HepG2 (cell line): Measurements from ENCODE around the gene DHRS1. TPM values are rescaled to one million over a fixed set of nuclear protein-coding genes. Genes with fewer than 3 reads are reported as not detected.
A peak's percentile ranks its signal among the peaks of the same experiment; 100 is the strongest.

Source experiments
- CCAR2 ChIP-seq: fragments of 200-400 bp; formaldehyde crosslinking; optimal IDR thresholded peaks from 2 replicates; pipeline ENCODE3; 2018; ENCODE audit warnings: low read depth, mild to moderate bottlenecking, low read length, moderate library complexity
- CENPBD1 ChIP-seq: sonication (generic); formaldehyde crosslinking; IDR thresholded peaks from 2 replicates; pipeline ENCODE4 v1.8.0; 2022; ENCODE audit warnings: missing genetic modification reagents, low read depth, mild to moderate bottlenecking, borderline replicate concordance
- HNRNPH1 ChIP-seq: fragments of 200-400 bp; formaldehyde crosslinking; optimal IDR thresholded peaks from 2 replicates; pipeline ENCODE3; 2017; ENCODE audit warnings: mild to moderate bottlenecking, low read depth, low read length
- ZMAT5 ChIP-seq: sonication (generic); formaldehyde crosslinking; IDR thresholded peaks from 2 replicates; pipeline ENCODE4 v1.5.0; 2020; ENCODE audit warnings: mild to moderate bottlenecking, low read depth, missing genetic modification reagents, borderline replicate concordance
- ZNF143 ChIP-seq: sonication (generic); formaldehyde crosslinking; IDR thresholded peaks from 2 replicates; pipeline ENCODE4 v1.4.0; 2020; ENCODE audit warnings: missing genetic modification reagents
- ZNF432 ChIP-seq: sonication (generic); formaldehyde crosslinking; IDR thresholded peaks from 2 replicates; pipeline ENCODE4 v1.5.0; 2020; ENCODE audit warnings: missing genetic modification reagents, mild to moderate bottlenecking, borderline replicate concordance
- ZNF501 ChIP-seq: sonication (generic); formaldehyde crosslinking; IDR thresholded peaks from 2 replicates; pipeline ENCODE4 v1.5.1; 2020; ENCODE audit warnings: mild to moderate bottlenecking, moderate library complexity, missing genetic modification reagents
- ZNF530 ChIP-seq: sonication (generic); formaldehyde crosslinking; IDR thresholded peaks from 2 replicates; pipeline ENCODE4 v1.5.0; 2020; ENCODE audit warnings: low read depth, mild to moderate bottlenecking, missing genetic modification reagents
- ZNF549 ChIP-seq: sonication (generic); formaldehyde crosslinking; IDR thresholded peaks from 2 replicates; pipeline ENCODE4 v1.5.0; 2020; ENCODE audit warnings: missing genetic modification reagents
- polyA plus RNA-seq, 8 experiments: library from polyadenylated mRNA; depleted of rRNA in 3 of 8; stranded (reverse) in 7 of 8; unstranded in 1 of 8; fragments of >200 nt; fragmentation: Illumina TruSeq in 4 of 8; extraction: Trizol in 4 of 8; gene quantifications; 2 replicates each; pipeline versions ENCODE4 v1.2.1 to v1.2.3, GENCODE V29; 2011 to 2016; ENCODE audit warnings: low read depth in 4 of 8, missing spikeins in 1 of 8, mixed read lengths in 1 of 8; ENCODE audit not compliant: insufficient read depth in 1 of 8
- total RNA-seq, 5 experiments: library from RNA; depleted of rRNA; stranded (reverse); fragments of >200 nt; fragmentation: Illumina TruSeq; extraction: Trizol; gene quantifications; 2 replicates each; pipeline ENCODE4 v1.2.3, GENCODE V29; 2016; ENCODE audit warnings: low read depth in 1 of 5
- TF ChIP-seq, protein P1 (sequence below): sonication (generic); formaldehyde crosslinking; IDR thresholded peaks from 2 replicates; pipeline ENCODE4 v1.4.0; 2020; ENCODE audit warnings: missing genetic modification reagents
- TF ChIP-seq, protein P2 (sequence below): sonication (generic); formaldehyde crosslinking; IDR thresholded peaks from 2 replicates; pipeline ENCODE4 v1.4.0; 2020; ENCODE audit warnings: missing genetic modification reagents, borderline replicate concordance

The DHRS1 gene
- total and polyA plus RNA-seq, 2 of the 13 experiments (the other 11 are each of a cell fraction or from before 2014, with no cell fraction given): 49.8 to 60.8 TPM

DNA sequence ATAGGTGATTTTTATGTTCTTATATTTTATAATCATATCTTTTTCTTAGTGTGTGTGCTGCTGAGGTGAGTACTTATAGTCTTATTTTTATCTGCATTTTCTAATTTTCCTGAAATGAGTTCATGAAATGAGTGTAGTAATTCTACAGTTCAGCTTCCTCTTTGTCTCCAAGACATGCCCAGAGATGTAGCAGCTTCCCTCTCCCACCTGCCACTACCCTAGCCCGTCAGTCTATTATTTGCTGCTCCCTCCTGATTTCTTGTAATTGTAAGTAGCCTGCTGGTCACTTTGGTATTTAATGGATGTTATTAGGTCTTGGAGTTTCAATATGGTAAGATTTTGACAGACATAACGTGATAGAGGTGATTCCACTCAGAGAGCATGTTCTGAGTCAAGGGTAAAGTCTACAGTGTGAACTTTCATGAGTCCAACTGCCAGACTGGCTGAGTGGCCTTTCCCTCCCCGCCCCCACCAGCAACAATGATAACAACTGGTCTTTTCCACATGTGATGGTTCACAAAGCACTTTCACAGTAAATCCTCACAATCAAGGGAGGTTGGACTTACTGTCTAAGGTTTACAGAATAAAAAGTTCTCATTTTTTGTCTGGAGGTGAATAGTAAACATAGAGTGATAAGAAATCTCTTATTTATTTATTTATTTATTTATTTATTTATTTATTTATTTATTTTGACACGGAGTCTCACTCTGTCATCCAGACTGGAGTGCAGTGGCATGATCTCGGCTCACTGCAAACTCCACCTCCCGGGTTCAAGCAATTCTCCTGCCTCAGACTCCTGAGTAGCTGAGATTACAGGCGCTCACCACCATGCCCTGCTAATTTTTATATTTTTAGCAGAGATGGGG lies 44.4 kb upstream of the DHRS1 start (continued):
- TF ChIP-seq, protein P1, sequence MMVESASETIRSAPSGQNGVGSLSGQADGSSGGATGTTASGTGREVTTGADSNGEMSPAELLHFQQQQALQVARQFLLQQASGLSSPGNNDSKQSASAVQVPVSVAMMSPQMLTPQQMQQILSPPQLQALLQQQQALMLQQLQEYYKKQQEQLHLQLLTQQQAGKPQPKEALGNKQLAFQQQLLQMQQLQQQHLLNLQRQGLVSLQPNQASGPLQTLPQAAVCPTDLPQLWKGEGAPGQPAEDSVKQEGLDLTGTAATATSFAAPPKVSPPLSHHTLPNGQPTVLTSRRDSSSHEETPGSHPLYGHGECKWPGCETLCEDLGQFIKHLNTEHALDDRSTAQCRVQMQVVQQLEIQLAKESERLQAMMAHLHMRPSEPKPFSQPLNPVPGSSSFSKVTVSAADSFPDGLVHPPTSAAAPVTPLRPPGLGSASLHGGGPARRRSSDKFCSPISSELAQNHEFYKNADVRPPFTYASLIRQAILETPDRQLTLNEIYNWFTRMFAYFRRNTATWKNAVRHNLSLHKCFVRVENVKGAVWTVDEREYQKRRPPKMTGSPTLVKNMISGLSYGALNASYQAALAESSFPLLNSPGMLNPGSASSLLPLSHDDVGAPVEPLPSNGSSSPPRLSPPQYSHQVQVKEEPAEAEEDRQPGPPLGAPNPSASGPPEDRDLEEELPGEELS (CRISPR knock-in tag): no peak
- TF ChIP-seq ZNF530 (CRISPR knock-in tag) (no peak), HNRNPH1 (no peak), ZNF432 (CRISPR knock-in tag) (no peak), ZNF143 (no peak), ZMAT5 (CRISPR knock-in tag) (no peak), CCAR2 (no peak), ZNF501 (no peak), CENPBD1 (CRISPR knock-in tag) (no peak), ZNF549 (CRISPR knock-in tag) (no peak)
- TF ChIP-seq, protein P2, sequence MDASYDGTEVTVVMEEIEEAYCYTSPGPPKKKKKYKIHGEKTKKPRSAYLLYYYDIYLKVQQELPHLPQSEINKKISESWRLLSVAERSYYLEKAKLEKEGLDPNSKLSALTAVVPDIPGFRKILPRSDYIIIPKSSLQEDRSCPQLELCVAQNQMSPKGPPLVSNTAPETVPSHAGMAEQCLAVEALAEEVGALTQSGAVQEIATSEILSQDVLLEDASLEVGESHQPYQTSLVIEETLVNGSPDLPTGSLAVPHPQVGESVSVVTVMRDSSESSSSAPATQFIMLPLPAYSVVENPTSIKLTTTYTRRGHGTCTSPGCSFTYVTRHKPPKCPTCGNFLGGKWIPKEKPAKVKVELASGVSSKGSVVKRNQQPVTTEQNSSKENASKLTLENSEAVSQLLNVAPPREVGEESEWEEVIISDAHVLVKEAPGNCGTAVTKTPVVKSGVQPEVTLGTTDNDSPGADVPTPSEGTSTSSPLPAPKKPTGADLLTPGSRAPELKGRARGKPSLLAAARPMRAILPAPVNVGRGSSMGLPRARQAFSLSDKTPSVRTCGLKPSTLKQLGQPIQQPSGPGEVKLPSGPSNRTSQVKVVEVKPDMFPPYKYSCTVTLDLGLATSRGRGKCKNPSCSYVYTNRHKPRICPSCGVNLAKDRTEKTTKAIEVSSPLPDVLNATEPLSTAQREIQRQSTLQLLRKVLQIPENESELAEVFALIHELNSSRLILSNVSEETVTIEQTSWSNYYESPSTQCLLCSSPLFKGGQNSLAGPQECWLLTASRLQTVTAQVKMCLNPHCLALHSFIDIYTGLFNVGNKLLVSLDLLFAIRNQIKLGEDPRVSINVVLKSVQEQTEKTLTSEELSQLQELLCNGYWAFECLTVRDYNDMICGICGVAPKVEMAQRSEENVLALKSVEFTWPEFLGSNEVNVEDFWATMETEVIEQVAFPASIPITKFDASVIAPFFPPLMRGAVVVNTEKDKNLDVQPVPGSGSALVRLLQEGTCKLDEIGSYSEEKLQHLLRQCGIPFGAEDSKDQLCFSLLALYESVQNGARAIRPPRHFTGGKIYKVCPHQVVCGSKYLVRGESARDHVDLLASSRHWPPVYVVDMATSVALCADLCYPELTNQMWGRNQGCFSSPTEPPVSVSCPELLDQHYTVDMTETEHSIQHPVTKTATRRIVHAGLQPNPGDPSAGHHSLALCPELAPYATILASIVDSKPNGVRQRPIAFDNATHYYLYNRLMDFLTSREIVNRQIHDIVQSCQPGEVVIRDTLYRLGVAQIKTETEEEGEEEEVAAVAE (CRISPR knock-in tag): peak; percentile 63
